ENCODE measurements around the gene KMT5C. TPM values are rescaled to one million over a fixed set of nuclear protein-coding genes. Genes with fewer than 3 reads are reported as not detected.
"Not testable (repeated sequence)": the region's sequence is repeated elsewhere in the genome, so short reads cannot be mapped to it uniquely, and the experiment has no call there.

Gene KMT5C
- total RNA-seq, 2 experiments from 2014 or later = 22.8 to 36.1 TPM

DNA sequence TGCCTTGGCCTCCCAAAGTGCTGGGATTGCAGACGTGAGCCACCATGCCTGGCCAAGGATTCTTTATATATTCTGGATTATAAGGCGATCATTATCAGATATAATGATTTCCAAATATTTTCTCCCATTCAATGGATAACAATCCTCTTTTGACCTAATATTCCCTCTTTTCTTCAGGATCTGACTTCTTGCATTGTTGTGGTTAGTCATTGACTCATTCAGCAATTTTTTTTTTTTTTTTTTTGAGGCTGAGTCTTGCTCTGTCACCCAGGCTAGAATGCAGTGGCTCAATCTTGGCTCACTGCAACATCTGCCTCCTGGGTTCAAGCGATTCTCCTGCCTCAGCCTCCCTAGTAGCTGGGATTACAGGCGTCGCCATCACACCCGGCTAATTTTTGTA is 9.9 kb upstream of the KMT5C start:
- H3K4me2 ChIP-seq (ENCODE audit: low read length); H2AFZ ChIP-seq (ENCODE audit: low read length); H3K36me3 ChIP-seq (ENCODE audit: insufficient read depth, low read length); intact Hi-C loops (cut with micrococcal nuclease; ENCODE audit: unreplicated experiment); H3K4me3 ChIP-seq (ENCODE audit: low read depth, low read length, poor library complexity, severe bottlenecking); BruUV-seq (replicated peaks); H4K20me1 ChIP-seq (ENCODE audit: insufficient read depth, low read length); H3K9me3 ChIP-seq (ENCODE audit: low read length); DNase-seq (ENCODE audit: low spot score); H3K9me2 ChIP-seq (ENCODE audit: insufficient read depth, low read length); CTCF ChIA-PET (ENCODE audit: unreplicated experiment); H3K79me2 ChIP-seq (ENCODE audit: insufficient read depth, low read depth, low read length); POLR2A ChIA-PET; H3K27ac ChIP-seq (ENCODE audit: low read depth, low read length, poor library complexity, severe bottlenecking); H3K4me1 ChIP-seq (ENCODE audit: insufficient read depth, low read length, poor library complexity, severe bottlenecking): not testable (repeated sequence)

DNA sequence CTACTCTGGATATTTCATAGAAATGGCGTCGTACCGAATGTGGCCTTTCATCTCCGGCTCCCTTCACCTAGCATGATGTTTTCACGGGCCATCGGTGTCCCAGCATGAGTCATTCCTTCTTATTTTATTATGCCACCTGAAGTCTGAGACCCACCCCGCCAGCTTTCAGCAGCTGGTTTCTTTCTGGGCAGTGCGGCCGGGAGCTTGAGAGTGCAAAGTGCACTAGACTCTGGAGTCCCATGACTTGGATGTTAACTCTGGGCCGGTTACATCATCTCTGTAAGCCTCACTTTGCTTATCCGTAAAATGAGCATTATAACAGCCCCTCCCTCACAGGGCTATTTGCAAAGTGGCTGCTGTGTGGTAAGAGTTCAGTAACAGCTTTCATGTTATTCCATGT is 5.8 kb upstream of the KMT5C start:
- ChIA-PET CTCF (ENCODE audit: unreplicated experiment) (no interaction called here), POLR2A (no interaction called here)
- Histone ChIP-seq H2AFZ (ENCODE audit: low read length) (no peak overlapping the region), H3K27ac (ENCODE audit: low read depth, low read length, poor library complexity, severe bottlenecking) (no peak overlapping the region), H3K9me3 (ENCODE audit: low read length) (no peaks in the 10 kb centered on the region), H3K36me3 (ENCODE audit: insufficient read depth, low read length) (no peaks in the 10 kb centered on the region), H3K4me1 (ENCODE audit: insufficient read depth, low read length, poor library complexity, severe bottlenecking) (peaks cover 10% of the 10 kb centered on the region), H3K4me2 (ENCODE audit: low read length) (no peak overlapping the region), H3K4me3 (ENCODE audit: low read depth, low read length, poor library complexity, severe bottlenecking) (no peak overlapping the region), H3K79me2 (ENCODE audit: insufficient read depth, low read depth, low read length) (no peaks in the 10 kb centered on the region), H4K20me1 (ENCODE audit: insufficient read depth, low read length) (no peaks in the 10 kb centered on the region), H3K9me2 (ENCODE audit: insufficient read depth, low read length) (no peaks in the 10 kb centered on the region)
- BruUV-seq (replicated peaks) = no TSS peak
- intact Hi-C loops (cut with micrococcal nuclease; ENCODE audit: unreplicated experiment) = no loop called here
- no peak for DNase-seq (ENCODE audit: low spot score)
- no peak for TF ChIP-seq EZH2phosphoT487 (IDR thresholded peaks at IDR 0.05; ENCODE audit: borderline replicate concordance, low read depth, low read length)
- TF ChIP-seq, protein P1, sequence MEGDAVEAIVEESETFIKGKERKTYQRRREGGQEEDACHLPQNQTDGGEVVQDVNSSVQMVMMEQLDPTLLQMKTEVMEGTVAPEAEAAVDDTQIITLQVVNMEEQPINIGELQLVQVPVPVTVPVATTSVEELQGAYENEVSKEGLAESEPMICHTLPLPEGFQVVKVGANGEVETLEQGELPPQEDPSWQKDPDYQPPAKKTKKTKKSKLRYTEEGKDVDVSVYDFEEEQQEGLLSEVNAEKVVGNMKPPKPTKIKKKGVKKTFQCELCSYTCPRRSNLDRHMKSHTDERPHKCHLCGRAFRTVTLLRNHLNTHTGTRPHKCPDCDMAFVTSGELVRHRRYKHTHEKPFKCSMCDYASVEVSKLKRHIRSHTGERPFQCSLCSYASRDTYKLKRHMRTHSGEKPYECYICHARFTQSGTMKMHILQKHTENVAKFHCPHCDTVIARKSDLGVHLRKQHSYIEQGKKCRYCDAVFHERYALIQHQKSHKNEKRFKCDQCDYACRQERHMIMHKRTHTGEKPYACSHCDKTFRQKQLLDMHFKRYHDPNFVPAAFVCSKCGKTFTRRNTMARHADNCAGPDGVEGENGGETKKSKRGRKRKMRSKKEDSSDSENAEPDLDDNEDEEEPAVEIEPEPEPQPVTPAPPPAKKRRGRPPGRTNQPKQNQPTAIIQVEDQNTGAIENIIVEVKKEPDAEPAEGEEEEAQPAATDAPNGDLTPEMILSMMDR (conservative IDR thresholded peaks at IDR 0.05; ENCODE audit: low read length) = no peak

DNA sequence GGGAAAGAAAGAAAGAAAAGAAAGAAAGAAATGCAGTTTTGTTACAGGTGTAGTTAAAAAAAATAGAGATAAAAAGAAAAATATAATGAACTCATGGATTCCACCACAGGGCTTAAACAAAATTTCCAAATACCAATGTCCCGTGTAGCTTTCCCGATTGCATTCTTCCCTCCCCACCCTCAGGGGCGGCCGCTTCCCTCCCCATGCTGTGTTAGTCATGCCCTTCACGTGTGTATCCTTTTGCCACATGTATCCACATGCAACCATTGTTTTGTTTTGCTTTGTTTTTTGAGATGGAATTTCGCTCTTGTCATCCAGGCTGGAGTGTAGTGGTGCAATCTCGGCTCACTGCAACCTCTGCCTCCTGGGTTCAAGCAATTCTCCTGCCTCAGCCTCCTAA is 3.6 kb upstream of the KMT5C start:
- CTCF ChIA-PET (ENCODE audit: unreplicated experiment) = no interaction called here
- Histone ChIP-seq H3K9me2 (ENCODE audit: insufficient read depth, low read length) (no peaks in the 10 kb centered on the region), H3K4me1 (ENCODE audit: insufficient read depth, low read length, poor library complexity, severe bottlenecking) (peaks cover 21% of the 10 kb centered on the region), H3K9me3 (ENCODE audit: low read length) (no peaks in the 10 kb centered on the region), H3K79me2 (ENCODE audit: insufficient read depth, low read depth, low read length) (no peaks in the 10 kb centered on the region), H3K36me3 (ENCODE audit: insufficient read depth, low read length) (no peaks in the 10 kb centered on the region), H3K27ac (ENCODE audit: low read depth, low read length, poor library complexity, severe bottlenecking) (no peak overlapping the region), H2AFZ (ENCODE audit: low read length) (no peak overlapping the region), H4K20me1 (ENCODE audit: insufficient read depth, low read length) (no peaks in the 10 kb centered on the region), H3K4me3 (ENCODE audit: low read depth, low read length, poor library complexity, severe bottlenecking) (no peak overlapping the region), H3K4me2 (ENCODE audit: low read length) (no peak overlapping the region)
- no peak for TF ChIP-seq EZH2phosphoT487 (IDR thresholded peaks at IDR 0.05; ENCODE audit: borderline replicate concordance, low read depth, low read length)
- TF ChIP-seq, protein P1 (conservative IDR thresholded peaks at IDR 0.05; ENCODE audit: low read length) = no peak
- POLR2A ChIA-PET = interaction anchor here (1.0 kb wide), 1 partner anchor 138 kb away, joined by 3 read pairs; no protein-coding TSS in a partner anchor
- BruUV-seq (replicated peaks) = no TSS peak
- intact Hi-C loops (cut with micrococcal nuclease; ENCODE audit: unreplicated experiment) = loop anchor here (5.0 kb wide), 1 partner anchor 34 kb away; no protein-coding TSS in a partner anchor
- DNase-seq (ENCODE audit: low spot score) = no peak

Measured in OCI-LY7 (cell line).